Hepatocyte (in vitro differentiated cells): ENCODE measurements around the gene KRT31. TPM values are rescaled to one million over a fixed set of nuclear protein-coding genes. Genes with fewer than 3 reads are reported as not detected.

Experiments used
- DNase-seq: peaks from one replicate; pipeline ENCODE4 v3.0.0-alpha.2; 2016; ENCODE audit warnings: low spot score
- H2AFZ ChIP-seq: fragments of 200-600 bp; sonication (generic); 2 replicates; pipeline ENCODE4 v1.6.0; 2016; ENCODE audit warnings: antibody characterized with exemption, mild to moderate bottlenecking
- H3K27ac ChIP-seq: fragments of 200-600 bp; sonication (generic); 2 replicates; pipeline ENCODE4 v1.5.1; 2016; ENCODE audit warnings: mild to moderate bottlenecking
- H3K27me3 ChIP-seq: fragments of 200-600 bp; sonication (generic); 2 replicates; pipeline ENCODE4 v1.6.1; 2016
- H3K36me3 ChIP-seq: fragments of 200-600 bp; sonication (generic); replicated peaks from 2 replicates; pipeline ENCODE4 v1.5.1; 2016; ENCODE audit warnings: low read depth; ENCODE audit not compliant: insufficient read depth
- H3K4me1 ChIP-seq: fragments of 200-600 bp; sonication (generic); 2 replicates; pipeline ENCODE4 v1.5.1; 2016; ENCODE audit warnings: mild to moderate bottlenecking, moderate library complexity; ENCODE audit not compliant: insufficient read depth
- H3K4me2 ChIP-seq: fragments of 200-600 bp; sonication (generic); 2 replicates; pipeline ENCODE4 v1.6.0; 2016
- H3K4me3 ChIP-seq: fragments of 200-600 bp; sonication (generic); 2 replicates; pipeline ENCODE4 v1.5.1; 2016; ENCODE audit warnings: mild to moderate bottlenecking
- H3K79me2 ChIP-seq: fragments of 200-600 bp; sonication (generic); 2 replicates; pipeline ENCODE4 v1.6.0; 2017; ENCODE audit warnings: mild to moderate bottlenecking
- H3K9me2 ChIP-seq: fragments of 200-600 bp; sonication (generic); replicated peaks from 2 replicates; pipeline ENCODE4 v1.6.0; 2017; ENCODE audit warnings: mild to moderate bottlenecking; ENCODE audit not compliant: insufficient read depth
- H3K9me3 ChIP-seq: fragments of 200-600 bp; sonication (generic); 2 replicates; pipeline ENCODE4 v1.5.1; 2016; ENCODE audit warnings: low read depth, mild to moderate bottlenecking
- H4K20me1 ChIP-seq: fragments of 200-600 bp; sonication (generic); 2 replicates; pipeline ENCODE4 v1.6.0; 2016; ENCODE audit warnings: mild to moderate bottlenecking; ENCODE audit not compliant: insufficient read depth, poor library complexity, severe bottlenecking
- CTCF ChIP-seq: fragments of 200-600 bp; sonication (generic); IDR thresholded peaks from 2 replicates; pipeline ENCODE4 v1.5.1; 2016; ENCODE audit warnings: antibody characterized with exemption, mild to moderate bottlenecking; ENCODE audit not compliant: poor library complexity
- EZH2 ChIP-seq: fragments of 200-600 bp; sonication (generic); IDR thresholded peaks from 2 replicates; pipeline ENCODE4 v1.6.1; 2016; ENCODE audit warnings: antibody characterized with exemption, mild to moderate bottlenecking, borderline replicate concordance
- EZH2phosphoT487 ChIP-seq: fragments of 200-600 bp; sonication (generic); IDR thresholded peaks from one replicate; pipeline ENCODE4 v1.6.1; 2018; ENCODE audit warnings: antibody characterized with exemption, mild to moderate bottlenecking, low read depth, moderate library complexity; ENCODE audit not compliant: unreplicated experiment, severe bottlenecking
- WGBS: methylation state at CpG from one replicate; pipeline ENCODE4 v1.1.6; 2016; ENCODE audit warnings: low lambda C conversion rate; ENCODE audit errors: missing lambda C conversion rate; 5-methylcytosine and 5-hydroxymethylcytosine counted together
- polyA plus RNA-seq: library from polyadenylated mRNA; unstranded; fragments of >200 nt; fragmentation: Nextera tagmentation; extraction: Ambion mirVana; gene quantifications from 2 replicates; pipeline ENCODE4 v1.2.1, GENCODE V29; 2016
- total RNA-seq: library from RNA; depleted of rRNA; stranded (reverse); fragments of >200 nt; gene quantifications from 2 replicates; pipeline ENCODE4 v1.2.3, GENCODE V29; 2014

Gene KRT31
- total and polyA plus RNA-seq, 2 experiments from 2014 or later = not detected

GRCh38 chr17:41366070-41366469 lies 31.3 kb downstream of the KRT31 start:
- H3K9me3 ChIP-seq = no peaks in the 10 kb centered on the region
- no peak overlapping the region for H3K4me2 ChIP-seq
- no peaks in the 10 kb centered on the region for H3K27me3 ChIP-seq
- H2AFZ ChIP-seq = no peak overlapping the region
- no peak overlapping the region for H3K27ac ChIP-seq
- no peak overlapping the region for H3K4me3 ChIP-seq
- no peaks in the 10 kb centered on the region for H3K9me2 ChIP-seq
- H3K4me1 ChIP-seq = no peaks in the 10 kb centered on the region
- no peaks in the 10 kb centered on the region for H3K79me2 ChIP-seq
- H3K36me3 ChIP-seq = no peaks in the 10 kb centered on the region
- no peak for DNase-seq
- H4K20me1 ChIP-seq = no peaks in the 10 kb centered on the region
- TF ChIP-seq EZH2 = no peak
- no peak for TF ChIP-seq CTCF
- TF ChIP-seq EZH2phosphoT487 = no peak

- no peaks in the 10 kb centered on the region for H4K20me1 ChIP-seq
- H3K4me3 ChIP-seq = no peak overlapping the region
- H3K27ac ChIP-seq = no peak overlapping the region
- H3K9me2 ChIP-seq = no peaks in the 10 kb centered on the region
- no peaks in the 10 kb centered on the region for H3K79me2 ChIP-seq
- H3K4me1 ChIP-seq = no peaks in the 10 kb centered on the region
- H2AFZ ChIP-seq = no peak overlapping the region
- no peak for TF ChIP-seq EZH2
- no peak for TF ChIP-seq CTCF
- no peak for TF ChIP-seq EZH2phosphoT487
- no peaks in the 10 kb centered on the region for H3K36me3 ChIP-seq
- no peak for DNase-seq
- WGBS = 90% methylated on average over 2 of the region's 2 CpGs
- H3K4me2 ChIP-seq = no peak overlapping the region
- no peaks in the 10 kb centered on the region for H3K27me3 ChIP-seq
- no peaks in the 10 kb centered on the region for H3K9me3 ChIP-seq
These were observed 33.5 kb downstream of the KRT31 start for GRCh38 chr17:41363881-41364280.

GRCh38 chr17:41360296-41360995 lies 37.0 kb downstream of the KRT31 start:
- Histone ChIP-seq H3K4me1 (no peaks in the 10 kb centered on the region), H3K4me2 (no peak overlapping the region), H3K27me3 (no peaks in the 10 kb centered on the region), H2AFZ (no peak overlapping the region), H3K9me2 (no peaks in the 10 kb centered on the region), H3K4me3 (no peak overlapping the region), H3K79me2 (no peaks in the 10 kb centered on the region), H4K20me1 (no peaks in the 10 kb centered on the region), H3K9me3 (no peaks in the 10 kb centered on the region), H3K36me3 (no peaks in the 10 kb centered on the region), H3K27ac (no peak overlapping the region)
- WGBS = 66% methylated on average over 5 of the region's 5 CpGs
- TF ChIP-seq EZH2 (no peak), EZH2phosphoT487 (no peak), CTCF (no peak)
- peak; percentile 32 for DNase-seq
